Neural progenitor cell (in vitro differentiated cells): Measurements from ENCODE around the gene UBAP2. TPM values are rescaled to one million over a fixed set of nuclear protein-coding genes. Genes with fewer than 3 reads are reported as not detected.

ENCODE experiments used
- DNase-seq: peaks from one replicate; pipeline ENCODE4 v3.0.0-alpha.2; 2016; ENCODE audit warnings: low spot score
- H2AFZ ChIP-seq: fragments of 200-600 bp; sonication (generic); replicated peaks from 2 replicates; pipeline ENCODE4 v1.6.1; 2016; ENCODE audit warnings: antibody characterized with exemption
- H3F3A ChIP-seq: fragments of 200-600 bp; sonication (generic); 2 replicates; pipeline ENCODE4 v1.6.1; 2016; ENCODE audit warnings: antibody characterized with exemption, low read depth
- H3K27ac ChIP-seq: fragments of 200-600 bp; sonication (generic); 2 replicates; pipeline ENCODE4 v1.5.1; 2016; ENCODE audit warnings: mild to moderate bottlenecking
- H3K27me3 ChIP-seq: fragments of 200-600 bp; sonication (generic); 2 replicates; pipeline ENCODE4 v1.6.1; 2016; ENCODE audit warnings: mild to moderate bottlenecking, moderate library complexity
- H3K36me3 ChIP-seq: fragments of 200-600 bp; sonication (generic); 2 replicates; pipeline ENCODE4 v1.5.1; 2016
- H3K4me1 ChIP-seq: fragments of 200-600 bp; sonication (generic); 2 replicates; pipeline ENCODE4 v1.6.1; 2016; ENCODE audit warnings: mixed run types
- H3K4me2 ChIP-seq: fragments of 200-600 bp; sonication (generic); 2 replicates; pipeline ENCODE4 v1.6.1; 2016
- H3K4me3 ChIP-seq: fragments of 200-600 bp; sonication (generic); 2 replicates; pipeline ENCODE4 v1.5.1; 2016
- H3K79me2 ChIP-seq: fragments of 200-600 bp; sonication (generic); 2 replicates; pipeline ENCODE4 v1.6.1; 2016; ENCODE audit warnings: low read depth
- H3K9ac ChIP-seq: fragments of 200-600 bp; sonication (generic); 2 replicates; pipeline ENCODE4 v1.6.1; 2016
- H3K9me3 ChIP-seq: fragments of 200-600 bp; sonication (generic); 2 replicates; pipeline ENCODE4 v1.5.1; 2016; ENCODE audit warnings: low read depth
- H4K20me1 ChIP-seq: fragments of 200-600 bp; sonication (generic); 2 replicates; pipeline ENCODE4 v1.6.1; 2016; ENCODE audit warnings: low read depth
- H3K27ac Mint-ChIP-seq: 3 replicates; pipeline ENCODE4 v1.8.0; 2021; ENCODE audit warnings: mixed read lengths
- H3K27me3 Mint-ChIP-seq: 2 replicates; pipeline ENCODE4 v1.8.0; 2022; ENCODE audit warnings: low read depth, mild to moderate bottlenecking, inconsistent platforms, moderate library complexity, mixed read lengths; ENCODE audit not compliant: insufficient read depth
- H3K36me3 Mint-ChIP-seq: 3 replicates; pipeline ENCODE4 v1.8.0; 2021; ENCODE audit warnings: mixed read lengths
- H3K4me1 Mint-ChIP-seq: 3 replicates; pipeline ENCODE4 v1.8.0; 2021; ENCODE audit warnings: mixed read lengths
- H3K4me3 Mint-ChIP-seq: 3 replicates; pipeline ENCODE4 v1.8.0; 2021; ENCODE audit warnings: mild to moderate bottlenecking, moderate library complexity, mixed read lengths
- H3K9me3 Mint-ChIP-seq: 3 replicates; pipeline ENCODE4 v1.8.0; 2020; ENCODE audit warnings: mixed read lengths
- CTCF ChIP-seq: fragments of 200-600 bp; sonication (generic); IDR thresholded peaks from 2 replicates; pipeline ENCODE4 v1.5.1; 2017; ENCODE audit warnings: antibody characterized with exemption, mild to moderate bottlenecking
- EZH2 ChIP-seq: fragments of 200-600 bp; sonication (generic); IDR thresholded peaks from 2 replicates; pipeline ENCODE4 v1.6.1; 2017; ENCODE audit warnings: antibody characterized with exemption, mild to moderate bottlenecking, moderate library complexity
- EZH2phosphoT487 ChIP-seq: fragments of 200-600 bp; sonication (generic); IDR thresholded peaks from 2 replicates; pipeline ENCODE4 v1.6.1; 2017; ENCODE audit warnings: antibody characterized with exemption
- total RNA-seq: library from RNA; depleted of rRNA; stranded (reverse); fragments of >200 nt; gene quantifications from 2 replicates; pipeline ENCODE4 v1.2.3, GENCODE V29; 2015; ENCODE audit warnings: low replicate concordance

The UBAP2 gene
- total RNA-seq, 1 donor from 2014 or later: 24.3 TPM

- TF ChIP-seq EZH2 (no peak), EZH2phosphoT487 (no peak), CTCF (no peak)
- Histone ChIP-seq H3K9me3 (no peaks in the 10 kb centered on the region), H4K20me1 (no peaks in the 10 kb centered on the region), H3K4me3 (no peak overlapping the region), H3F3A (no peaks in the 10 kb centered on the region), H3K27me3 (no peaks in the 10 kb centered on the region), H3K4me1 (no peaks in the 10 kb centered on the region), H3K27ac (no peak overlapping the region), H3K36me3 (peaks cover 6% of the 10 kb centered on the region), H3K4me2 (no peak overlapping the region), H3K79me2 (no peaks in the 10 kb centered on the region), H2AFZ (no peak overlapping the region), H3K9ac (no peak overlapping the region)
- H3K9me3 Mint-ChIP-seq: no peaks in the 10 kb centered on the region
- no peaks in the 10 kb centered on the region for H3K4me1 Mint-ChIP-seq
- H3K27me3 Mint-ChIP-seq: peaks cover 2% of the 10 kb centered on the region
- H3K27ac Mint-ChIP-seq: no peak overlapping the region
- peaks cover 43% of the 10 kb centered on the region for H3K36me3 Mint-ChIP-seq
- no peak overlapping the region for H3K4me3 Mint-ChIP-seq
- DNase-seq: no peak
Measured at GRCh38 chr9:33943389-33943788, 105.3 kb downstream of the UBAP2 start.

GRCh38 chr9:33942471-33943083, 106.1 kb downstream of the UBAP2 start:
- H3K27me3 Mint-ChIP-seq: peaks cover 2% of the 10 kb centered on the region
- no peak overlapping the region for H3K4me3 Mint-ChIP-seq
- no peaks in the 10 kb centered on the region for H3K9me3 ChIP-seq
- peaks cover 6% of the 10 kb centered on the region for H3K36me3 ChIP-seq
- H3K27ac Mint-ChIP-seq: no peak overlapping the region
- H3F3A ChIP-seq: no peaks in the 10 kb centered on the region
- TF ChIP-seq CTCF (no peak), EZH2phosphoT487 (no peak), EZH2 (no peak)
- no peak overlapping the region for H3K4me3 ChIP-seq
- H3K9me3 Mint-ChIP-seq: no peaks in the 10 kb centered on the region
- no peak overlapping the region for H3K9ac ChIP-seq
- H3K4me1 ChIP-seq: no peaks in the 10 kb centered on the region
- H4K20me1 ChIP-seq: no peaks in the 10 kb centered on the region
- no peaks in the 10 kb centered on the region for H3K4me1 Mint-ChIP-seq
- no peak overlapping the region for H3K27ac ChIP-seq
- no peak for DNase-seq
- H3K27me3 ChIP-seq: no peaks in the 10 kb centered on the region
- peaks cover 38% of the 10 kb centered on the region for H3K36me3 Mint-ChIP-seq
- no peak overlapping the region for H2AFZ ChIP-seq
- no peak overlapping the region for H3K4me2 ChIP-seq
- no peaks in the 10 kb centered on the region for H3K79me2 ChIP-seq

GRCh38 chr9:33939924-33940874, 108.5 kb downstream of the UBAP2 start:
- Histone ChIP-seq H3K36me3 (peaks cover 6% of the 10 kb centered on the region), H3K4me1 (no peaks in the 10 kb centered on the region), H3K79me2 (no peaks in the 10 kb centered on the region), H3F3A (no peaks in the 10 kb centered on the region), H3K9ac (no peak overlapping the region), H3K27me3 (no peaks in the 10 kb centered on the region), H3K9me3 (no peaks in the 10 kb centered on the region), H3K4me2 (no peak overlapping the region), H3K27ac (no peak overlapping the region), H3K4me3 (no peak overlapping the region), H4K20me1 (no peaks in the 10 kb centered on the region), H2AFZ (no peak overlapping the region)
- Mint-ChIP-seq H3K27me3 (peaks cover 2% of the 10 kb centered on the region), H3K36me3 (peaks cover 39% of the 10 kb centered on the region), H3K27ac (no peak overlapping the region), H3K4me1 (no peaks in the 10 kb centered on the region), H3K9me3 (no peaks in the 10 kb centered on the region), H3K4me3 (no peak overlapping the region)
- TF ChIP-seq EZH2phosphoT487 (no peak), EZH2 (no peak), CTCF (no peak)
- no peak for DNase-seq
